Measurements from ENCODE around the gene SDK1. TPM values are rescaled to one million over a fixed set of nuclear protein-coding genes. Genes with fewer than 3 reads are reported as not detected.

SDK1 gene
- total and polyA plus RNA-seq, 7 experiments from 2014 or later, result 0.07 to 2.5 (median 0.54) TPM

DNA sequence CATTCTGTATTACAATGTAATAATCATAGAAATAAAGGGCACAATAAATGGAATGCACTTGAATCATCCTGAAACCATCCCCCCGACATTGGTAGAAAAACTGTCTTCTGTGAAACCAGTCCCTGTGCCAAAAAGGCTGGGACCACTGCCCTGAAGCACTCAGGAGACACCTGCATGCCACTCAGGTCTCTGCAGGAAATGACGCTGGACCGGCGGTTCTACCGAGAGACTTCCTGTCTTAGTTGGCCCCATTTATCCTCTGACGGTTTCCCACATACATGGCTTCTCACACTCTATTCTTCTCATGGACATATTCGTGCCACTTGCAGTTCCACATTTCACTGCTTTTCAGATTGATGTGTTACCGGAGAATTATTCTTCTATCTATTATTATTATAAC is 617.5 kb downstream of the SDK1 start:
- DNase-seq, result peak in 1 of 9 donors; percentile 0
- H3K9me3 ChIP-seq (ENCODE audit: control insufficient read depth in 2 of 3, low read length in 3 of 3), result no peaks in the 10 kb centered on the region
- H3K4me3 Mint-ChIP-seq, result peak overlapping the region in 1 of 10 donors; percentile 3
- no peaks in the 10 kb centered on the region for H3K4me1 ChIP-seq (ENCODE audit: control insufficient read depth in 2 of 2, insufficient read depth in 2 of 2, low read length in 2 of 2)
- ChIA-PET CTCF (no interaction called here), POLR2A (no interaction called here)
- no peak overlapping the region for H3K4me3 ChIP-seq (ENCODE audit: low read length)
- peaks cover 0 to 9% (median 8%) of the 10 kb centered on the region in 7 donors for H3K4me1 Mint-ChIP-seq
- no peaks in the 10 kb centered on the region for H3K36me3 ChIP-seq (ENCODE audit: control insufficient read depth in 2 of 3, insufficient read depth in 3 of 3, low read length in 3 of 3)
- no peaks in the 10 kb centered on the region for H3K27me3 ChIP-seq (ENCODE audit: control insufficient read depth in 2 of 2, insufficient read depth in 2 of 2, low read length in 2 of 2)
- no peak overlapping the region for H3K27ac ChIP-seq (ENCODE audit: low read depth, low read length)
- H3K36me3 Mint-ChIP-seq, result peaks cover 0 to 3% (median 0%) of the 10 kb centered on the region in 5 donors
- no peak for ATAC-seq
- H3K9me3 Mint-ChIP-seq, result peaks cover 0 to 3% (median 0%) of the 10 kb centered on the region in 11 donors
- H3K27ac Mint-ChIP-seq, result no peak overlapping the region
- peaks cover 0 to 17% (median 5%) of the 10 kb centered on the region in 5 donors for H3K27me3 Mint-ChIP-seq
- intact Hi-C loops (cut with micrococcal nuclease), result no loop called here

DNA sequence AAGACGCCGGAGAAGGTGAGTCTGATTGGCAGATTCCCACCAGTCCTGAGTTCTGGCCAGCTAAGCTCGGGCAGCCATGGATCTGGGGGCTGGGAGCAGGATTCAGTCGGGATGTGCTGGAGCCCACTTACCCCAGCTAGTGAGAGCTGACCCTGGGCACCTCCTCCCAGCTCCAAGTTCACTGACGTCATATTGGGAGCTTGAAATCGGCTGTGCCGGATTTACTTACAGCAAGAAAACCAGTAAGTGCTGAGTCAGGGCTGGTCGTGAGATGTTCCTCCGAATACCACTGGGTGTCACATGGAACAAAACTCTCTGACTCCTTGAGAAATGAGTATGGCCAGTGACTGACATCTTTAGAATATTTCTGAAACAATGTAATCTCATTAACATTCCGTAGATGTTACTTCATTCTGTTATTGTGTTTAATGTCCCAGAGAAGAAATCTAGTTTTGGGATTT is 621.2 kb downstream of the SDK1 start:
- peaks cover 0 to 3% (median 0%) of the 10 kb centered on the region in 11 donors for H3K9me3 Mint-ChIP-seq
- H3K27me3 ChIP-seq (ENCODE audit: control insufficient read depth in 2 of 2, insufficient read depth in 2 of 2, low read length in 2 of 2), result no peaks in the 10 kb centered on the region
- H3K9me3 ChIP-seq (ENCODE audit: control insufficient read depth in 2 of 3, low read length in 3 of 3), result no peaks in the 10 kb centered on the region
- H3K4me1 ChIP-seq (ENCODE audit: control insufficient read depth in 2 of 2, insufficient read depth in 2 of 2, low read length in 2 of 2), result no peaks in the 10 kb centered on the region
- H3K4me3 ChIP-seq (ENCODE audit: low read length), result no peak overlapping the region
- peaks cover 0 to 3% (median 0%) of the 10 kb centered on the region in 5 donors for H3K36me3 Mint-ChIP-seq
- POLR2A ChIA-PET, result no interaction called here
- no peaks in the 10 kb centered on the region for H3K36me3 ChIP-seq (ENCODE audit: control insufficient read depth in 2 of 3, insufficient read depth in 3 of 3, low read length in 3 of 3)
- ATAC-seq (no peak), DNase-seq (no peak)
- no peak overlapping the region for H3K4me3 Mint-ChIP-seq
- H3K27me3 Mint-ChIP-seq, result peaks cover 0 to 18% (median 5%) of the 10 kb centered on the region in 5 donors
- CTCF ChIA-PET, result no interaction called here
- no peak overlapping the region for H3K27ac ChIP-seq (ENCODE audit: low read depth, low read length)
- no peak overlapping the region for H3K27ac Mint-ChIP-seq
- intact Hi-C loops (cut with micrococcal nuclease), result no loop called here
- H3K4me1 Mint-ChIP-seq, result peaks cover 0 to 9% (median 8%) of the 10 kb centered on the region in 7 donors

DNA sequence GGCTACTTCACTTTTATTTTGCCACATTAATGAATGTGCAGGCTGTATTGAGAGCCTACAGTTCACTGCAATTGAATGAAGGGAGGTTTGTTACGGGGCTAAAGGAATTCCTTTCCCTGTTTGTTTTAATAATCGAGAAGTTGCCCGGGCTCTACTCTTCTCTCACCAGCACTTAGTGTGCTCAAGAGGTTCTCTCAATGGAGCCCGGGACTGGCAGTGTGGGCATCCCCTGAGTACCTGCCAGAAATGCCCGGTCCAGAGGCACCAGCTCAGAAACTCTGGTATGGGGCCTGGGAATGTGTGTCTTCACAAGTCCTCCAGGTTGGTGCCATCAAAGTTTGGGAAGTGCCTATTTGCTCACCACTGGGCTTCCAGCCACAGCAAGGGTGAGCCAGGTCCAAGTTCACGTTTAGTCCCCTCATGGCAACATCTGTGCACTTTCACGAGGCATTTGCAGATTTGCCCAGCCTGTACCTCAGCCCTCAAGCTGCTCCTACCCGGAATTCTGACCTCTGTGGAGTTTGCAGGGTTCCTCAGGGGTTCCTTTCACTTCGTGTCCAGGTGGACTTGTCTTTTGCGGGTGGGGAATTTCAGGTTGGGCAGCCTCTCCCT is 622.4 kb downstream of the SDK1 start:
- Mint-ChIP-seq H3K36me3 (peaks cover 0 to 3% (median 0%) of the 10 kb centered on the region in 5 donors), H3K4me3 (no peak overlapping the region), H3K9me3 (peaks cover 0 to 3% (median 0%) of the 10 kb centered on the region in 11 donors), H3K27ac (no peak overlapping the region), H3K27me3 (peaks cover 0 to 18% (median 5%) of the 10 kb centered on the region in 5 donors), H3K4me1 (peaks cover 0 to 8% (median 8%) of the 10 kb centered on the region in 7 donors)
- DNase-seq (no peak), ATAC-seq (no peak)
- ChIA-PET CTCF (no interaction called here), POLR2A (no interaction called here)
- H3K36me3 ChIP-seq (ENCODE audit: control insufficient read depth in 2 of 3, insufficient read depth in 3 of 3, low read length in 3 of 3), result no peaks in the 10 kb centered on the region
- H3K4me3 ChIP-seq (ENCODE audit: low read length), result no peak overlapping the region
- no peak overlapping the region for H3K27ac ChIP-seq (ENCODE audit: low read depth, low read length)
- H3K9me3 ChIP-seq (ENCODE audit: control insufficient read depth in 2 of 3, low read length in 3 of 3), result no peaks in the 10 kb centered on the region
- intact Hi-C loops (cut with micrococcal nuclease), result no loop called here
- no peaks in the 10 kb centered on the region for H3K27me3 ChIP-seq (ENCODE audit: control insufficient read depth in 2 of 2, insufficient read depth in 2 of 2, low read length in 2 of 2)
- no peaks in the 10 kb centered on the region for H3K4me1 ChIP-seq (ENCODE audit: control insufficient read depth in 2 of 2, insufficient read depth in 2 of 2, low read length in 2 of 2)

DNA sequence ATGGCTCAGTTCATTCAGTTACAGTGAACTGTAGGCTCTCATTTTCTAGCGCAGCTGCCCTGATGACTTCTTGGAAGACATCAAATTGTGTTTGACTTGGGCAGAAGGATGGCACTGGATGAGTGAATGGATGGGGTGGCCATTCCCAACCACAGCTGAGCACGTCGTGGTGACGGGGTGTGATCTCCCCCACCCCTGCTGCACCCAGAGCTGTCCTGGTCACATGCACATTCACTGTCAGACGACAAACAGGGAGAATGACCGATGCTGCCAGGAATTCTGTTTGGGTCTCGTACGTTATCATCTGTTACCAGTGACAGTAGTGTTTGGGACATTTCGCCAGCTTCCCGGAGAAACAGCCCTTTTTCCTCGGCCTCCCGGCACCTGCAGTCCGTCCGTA is 623.2 kb downstream of the SDK1 start:
- peaks cover 0 to 1% (median 0%) of the 10 kb centered on the region in 11 donors for H3K9me3 Mint-ChIP-seq
- Histone ChIP-seq H3K4me1 (ENCODE audit: control insufficient read depth in 2 of 2, insufficient read depth in 2 of 2, low read length in 2 of 2) (no peaks in the 10 kb centered on the region), H3K27ac (ENCODE audit: low read depth, low read length) (no peak overlapping the region), H3K27me3 (ENCODE audit: control insufficient read depth in 2 of 2, insufficient read depth in 2 of 2, low read length in 2 of 2) (no peaks in the 10 kb centered on the region), H3K4me3 (ENCODE audit: low read length) (no peak overlapping the region), H3K36me3 (ENCODE audit: control insufficient read depth in 2 of 3, insufficient read depth in 3 of 3, low read length in 3 of 3) (no peaks in the 10 kb centered on the region), H3K9me3 (ENCODE audit: control insufficient read depth in 2 of 3, low read length in 3 of 3) (no peaks in the 10 kb centered on the region)
- no peaks in the 10 kb centered on the region for H3K4me1 Mint-ChIP-seq
- CTCF ChIA-PET, result no interaction called here
- H3K36me3 Mint-ChIP-seq, result no peaks in the 10 kb centered on the region
- ATAC-seq (no peak), DNase-seq (no peak)
- H3K27me3 Mint-ChIP-seq, result peaks cover 0 to 14% (median 5%) of the 10 kb centered on the region in 5 donors
- POLR2A ChIA-PET, result no interaction called here
- H3K4me3 Mint-ChIP-seq, result no peak overlapping the region
- no peak overlapping the region for H3K27ac Mint-ChIP-seq
- intact Hi-C loops (cut with micrococcal nuclease), result no loop called here

DNA sequence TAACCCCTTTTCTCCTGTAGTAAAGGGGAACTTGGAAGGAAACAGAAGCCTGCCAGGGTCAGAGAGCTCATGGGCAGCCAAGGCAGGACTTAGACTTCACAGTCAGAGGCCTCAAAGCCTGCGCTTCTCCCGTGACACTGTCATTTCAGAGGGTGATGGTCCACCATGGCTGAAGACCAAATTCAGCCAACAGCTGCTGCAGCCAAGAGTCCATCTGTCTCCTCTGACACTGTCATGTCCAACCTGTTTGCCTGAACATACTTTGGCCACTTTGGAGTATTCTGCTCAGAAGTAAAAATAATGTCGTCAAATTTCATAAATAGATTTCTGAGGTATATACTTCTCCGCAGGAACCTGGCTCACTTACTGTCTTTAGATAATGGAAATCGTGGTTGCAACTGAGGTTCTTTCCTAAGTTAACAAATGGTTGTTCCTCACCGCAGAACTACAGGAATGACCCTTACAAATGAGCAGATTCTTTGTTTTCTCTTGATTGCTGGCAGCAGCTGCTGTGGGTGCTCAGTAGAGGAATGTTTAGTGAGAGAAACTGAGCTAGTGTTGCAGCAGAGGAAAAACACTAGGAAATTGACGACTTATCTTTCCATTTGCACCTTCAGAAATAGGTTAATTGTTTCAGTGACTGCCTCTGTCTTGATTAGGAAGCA is 626.5 kb downstream of the SDK1 start:
- H3K4me3 ChIP-seq (ENCODE audit: low read length), result no peak overlapping the region
- H3K4me3 Mint-ChIP-seq, result no peak overlapping the region
- no peaks in the 10 kb centered on the region for H3K36me3 Mint-ChIP-seq
- H3K27me3 ChIP-seq (ENCODE audit: control insufficient read depth in 2 of 2, insufficient read depth in 2 of 2, low read length in 2 of 2), result no peaks in the 10 kb centered on the region
- H3K4me1 Mint-ChIP-seq, result no peaks in the 10 kb centered on the region
- ChIA-PET CTCF (no interaction called here), POLR2A (no interaction called here)
- no peaks in the 10 kb centered on the region for H3K4me1 ChIP-seq (ENCODE audit: control insufficient read depth in 2 of 2, insufficient read depth in 2 of 2, low read length in 2 of 2)
- no peak for ATAC-seq
- no peaks in the 10 kb centered on the region for H3K9me3 ChIP-seq (ENCODE audit: control insufficient read depth in 2 of 3, low read length in 3 of 3)
- H3K27ac Mint-ChIP-seq, result no peak overlapping the region
- no peaks in the 10 kb centered on the region for H3K36me3 ChIP-seq (ENCODE audit: control insufficient read depth in 2 of 3, insufficient read depth in 3 of 3, low read length in 3 of 3)
- peaks cover 0 to 4% (median 4%) of the 10 kb centered on the region in 5 donors for H3K27me3 Mint-ChIP-seq
- intact Hi-C loops (cut with micrococcal nuclease), result no loop called here
- no peak overlapping the region for H3K27ac ChIP-seq (ENCODE audit: low read depth, low read length)
- DNase-seq, result no peak
- H3K9me3 Mint-ChIP-seq, result peaks cover 0 to 4% (median 0%) of the 10 kb centered on the region in 11 donors

DNA sequence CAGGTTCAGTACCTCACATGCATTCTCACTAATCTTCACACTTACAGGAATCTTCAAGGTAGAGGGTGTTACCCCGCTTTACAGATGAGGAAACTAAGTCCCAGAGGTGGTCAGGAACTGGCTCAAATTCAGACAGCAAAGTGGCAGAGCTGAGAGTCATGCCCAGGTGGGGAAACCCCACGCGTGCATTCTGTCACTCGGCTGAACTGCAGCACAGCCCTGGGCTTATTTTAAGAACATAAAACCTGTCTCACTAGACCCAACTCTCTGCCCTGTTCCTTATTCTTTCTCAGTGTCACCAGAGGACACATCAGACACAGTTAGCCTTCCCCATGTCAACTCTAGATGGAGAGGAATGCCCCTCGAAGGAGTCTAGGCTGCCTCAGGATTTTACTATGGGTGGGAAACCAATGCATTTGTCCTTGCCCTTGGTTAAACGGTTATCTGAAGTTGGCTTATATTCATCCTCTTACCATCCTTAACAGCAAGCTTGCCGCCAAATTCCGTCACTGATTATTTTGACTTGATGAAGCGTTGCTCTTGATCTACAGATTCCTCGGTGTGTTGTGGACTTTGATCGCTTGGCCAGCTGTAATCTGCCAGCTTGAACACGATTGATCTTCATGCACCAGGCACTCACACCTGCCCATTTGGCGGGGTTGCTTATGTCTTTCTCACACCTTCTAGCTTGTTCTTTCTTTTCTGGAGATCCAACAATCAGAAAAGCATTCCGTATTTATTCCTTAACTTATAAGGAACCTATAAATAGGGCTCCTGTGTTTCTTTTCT is 627.9 kb downstream of the SDK1 start:
- no peak for ATAC-seq
- Histone ChIP-seq H3K9me3 (ENCODE audit: control insufficient read depth in 2 of 3, low read length in 3 of 3) (no peaks in the 10 kb centered on the region), H3K4me1 (ENCODE audit: control insufficient read depth in 2 of 2, insufficient read depth in 2 of 2, low read length in 2 of 2) (no peaks in the 10 kb centered on the region), H3K27me3 (ENCODE audit: control insufficient read depth in 2 of 2, insufficient read depth in 2 of 2, low read length in 2 of 2) (no peaks in the 10 kb centered on the region), H3K36me3 (ENCODE audit: control insufficient read depth in 2 of 3, insufficient read depth in 3 of 3, low read length in 3 of 3) (no peaks in the 10 kb centered on the region), H3K4me3 (ENCODE audit: low read length) (no peak overlapping the region), H3K27ac (ENCODE audit: low read depth, low read length) (no peak overlapping the region)
- Mint-ChIP-seq H3K9me3 (peaks cover 0 to 4% (median 0%) of the 10 kb centered on the region in 11 donors), H3K27me3 (peaks cover 0 to 4% (median 2%) of the 10 kb centered on the region in 5 donors), H3K4me3 (no peak overlapping the region), H3K27ac (no peak overlapping the region), H3K4me1 (no peaks in the 10 kb centered on the region), H3K36me3 (no peaks in the 10 kb centered on the region)
- no peak for DNase-seq
- intact Hi-C loops (cut with micrococcal nuclease), result no loop called here
- CTCF ChIA-PET, result no interaction called here
- POLR2A ChIA-PET, result interaction anchor here (0.6 kb wide), 1 partner anchor 35 kb away, joined by 3 read pairs; no protein-coding TSS in a partner anchor

Measured in naive thymus-derived CD4-positive, alpha-beta T cell (primary cell).